ENCODE measurements around the gene OR4C6.

DNA sequence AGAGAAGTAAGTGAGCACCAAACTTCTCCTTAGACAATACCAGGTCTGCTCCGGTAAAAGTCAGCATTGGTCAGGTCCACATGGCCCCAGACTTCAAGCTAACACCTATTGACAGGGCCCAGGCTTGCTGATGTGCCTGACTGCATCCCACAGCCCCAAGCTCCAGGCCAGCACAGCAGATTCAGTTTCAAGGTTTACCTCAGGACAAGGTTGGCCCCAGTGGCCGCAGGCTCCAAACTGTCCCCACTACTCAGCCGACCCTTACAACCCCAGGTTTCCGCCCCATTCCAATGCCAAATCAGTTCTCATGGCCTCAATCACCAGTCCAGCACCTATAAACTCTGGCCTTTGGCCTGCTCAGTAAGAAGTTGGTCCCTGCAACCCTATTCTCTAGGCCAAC, 39.4 kb downstream of the OR4C6 start:
- TF ChIP-seq ZNF169 (tag by site-specific recombination; IDR thresholded peaks at IDR 0.05) (no peak), ZNF140 (tag by site-specific recombination; IDR thresholded peaks at IDR 0.05) (no peak)
- TF ChIP-seq, protein P1, sequence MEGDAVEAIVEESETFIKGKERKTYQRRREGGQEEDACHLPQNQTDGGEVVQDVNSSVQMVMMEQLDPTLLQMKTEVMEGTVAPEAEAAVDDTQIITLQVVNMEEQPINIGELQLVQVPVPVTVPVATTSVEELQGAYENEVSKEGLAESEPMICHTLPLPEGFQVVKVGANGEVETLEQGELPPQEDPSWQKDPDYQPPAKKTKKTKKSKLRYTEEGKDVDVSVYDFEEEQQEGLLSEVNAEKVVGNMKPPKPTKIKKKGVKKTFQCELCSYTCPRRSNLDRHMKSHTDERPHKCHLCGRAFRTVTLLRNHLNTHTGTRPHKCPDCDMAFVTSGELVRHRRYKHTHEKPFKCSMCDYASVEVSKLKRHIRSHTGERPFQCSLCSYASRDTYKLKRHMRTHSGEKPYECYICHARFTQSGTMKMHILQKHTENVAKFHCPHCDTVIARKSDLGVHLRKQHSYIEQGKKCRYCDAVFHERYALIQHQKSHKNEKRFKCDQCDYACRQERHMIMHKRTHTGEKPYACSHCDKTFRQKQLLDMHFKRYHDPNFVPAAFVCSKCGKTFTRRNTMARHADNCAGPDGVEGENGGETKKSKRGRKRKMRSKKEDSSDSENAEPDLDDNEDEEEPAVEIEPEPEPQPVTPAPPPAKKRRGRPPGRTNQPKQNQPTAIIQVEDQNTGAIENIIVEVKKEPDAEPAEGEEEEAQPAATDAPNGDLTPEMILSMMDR (tag by site-specific recombination; IDR thresholded peaks at IDR 0.05) = no peak
